Upper lobe of right lung (tissue), 1 donor: Measurements from ENCODE around the gene LRRC3C. TPM values are rescaled to one million over a fixed set of nuclear protein-coding genes. Genes with fewer than 3 reads are reported as not detected.

Source experiments
- ATAC-seq: fragments of 200-7000 bp; cut with Tn5 transposase; one replicate; pipeline ENCODE4 v1.9.1; 2020; ENCODE audit warnings: mild to moderate bottlenecking, moderate library complexity
- DNase-seq: peaks from one replicate; pipeline ENCODE4 v3.0.0-alpha.2; 2020
- H3K27ac ChIP-seq: fragments of 200-600 bp; one replicate; pipeline ENCODE4 v1.8.0; 2022
- H3K27me3 ChIP-seq: fragments of 200-600 bp; one replicate; pipeline ENCODE4 v1.8.0; 2022; ENCODE audit warnings: mild to moderate bottlenecking
- H3K36me3 ChIP-seq: fragments of 200-600 bp; one replicate; pipeline ENCODE4 v1.8.0; 2022
- H3K4me1 ChIP-seq: fragments of 200-600 bp; one replicate; pipeline ENCODE4 v1.8.0; 2022
- H3K4me3 ChIP-seq: fragments of 200-600 bp; one replicate; pipeline ENCODE4 v1.8.0; 2022; ENCODE audit warnings: mild to moderate bottlenecking
- H3K9me3 ChIP-seq: fragments of 200-600 bp; one replicate; pipeline ENCODE4 v1.8.0; 2022
- CTCF ChIP-seq: fragments of 200-600 bp; IDR thresholded peaks from one replicate; pipeline ENCODE4 v1.8.0; 2022; ENCODE audit warnings: antibody characterized with exemption
- intact Hi-C: fragments of 100-400 bp; cut with DNase I; formaldehyde crosslinking; loops from one replicate; pipeline ENCODE4 v1.11.0; 2022
- total RNA-seq: library from RNA; stranded (reverse); fragmentation: NEBNext Ultra II Directional; extraction: Animal tissue kit (Norgen Biotek cat#: 25700); gene quantifications from one replicate; pipeline ENCODE4 v1.2.1, GENCODE V29; 2021
- donor health status: DM: no; HTN: yes; CAD: no; lungs with severe emphysema.

The LRRC3C gene
- total RNA-seq, 1 donor from 2014 or later, result not detected

GRCh38 chr17:39975801-39976200 lies 48.3 kb downstream of the LRRC3C start:
- no peaks in the 10 kb centered on the region for H3K36me3 ChIP-seq
- DNase-seq (no peak), ATAC-seq (no peak)
- H3K4me3 ChIP-seq, result no peak overlapping the region
- H3K4me1 ChIP-seq, result peaks cover 10% of the 10 kb centered on the region
- H3K27me3 ChIP-seq, result no peaks in the 10 kb centered on the region
- no peaks in the 10 kb centered on the region for H3K9me3 ChIP-seq
- TF ChIP-seq CTCF, result no peak
- H3K27ac ChIP-seq, result no peak overlapping the region
- intact Hi-C loops, result no loop called here

GRCh38 chr17:39979016-39979670 lies 51.6 kb downstream of the LRRC3C start:
- Histone ChIP-seq H3K27me3 (no peaks in the 10 kb centered on the region), H3K4me3 (no peak overlapping the region), H3K9me3 (no peaks in the 10 kb centered on the region), H3K36me3 (peaks cover 8% of the 10 kb centered on the region), H3K4me1 (peaks cover 30% of the 10 kb centered on the region), H3K27ac (no peak overlapping the region)
- DNase-seq (no peak), ATAC-seq (no peak)
- TF ChIP-seq CTCF, result no peak
- intact Hi-C loops, result no loop called here

- intact Hi-C loops, result no loop called here
- Histone ChIP-seq H3K36me3 (peaks cover 16% of the 10 kb centered on the region), H3K9me3 (no peaks in the 10 kb centered on the region), H3K27me3 (no peaks in the 10 kb centered on the region), H3K4me1 (peaks cover 30% of the 10 kb centered on the region), H3K27ac (peak overlapping the region; percentile 95), H3K4me3 (peak overlapping the region; percentile 95)
- TF ChIP-seq CTCF, result peak; percentile 7
- DNase-seq (no peak), ATAC-seq (peak; percentile 1)
Observed at GRCh38 chr17:39979893-39980350, 52.4 kb downstream of the LRRC3C start.

GRCh38 chr17:39980351-39981206 lies 53.0 kb downstream of the LRRC3C start, which contains the start of gene PSMD3:
Gene PSMD3 (plus strand): TSS chr17:39980807. CDS start chr17:39980971, 164 bp downstream.
- H3K9me3 ChIP-seq, result no peaks in the 10 kb centered on the region
- H3K36me3 ChIP-seq, result peaks cover 23% of the 10 kb centered on the region
- H3K4me3 ChIP-seq, result peak within 1 kb of the TSS; percentile 95
- H3K4me1 ChIP-seq, result peaks cover 30% of the 10 kb centered on the region
- TF ChIP-seq CTCF, result peak; percentile 73
- intact Hi-C loops, result no loop called here
- no peaks in the 10 kb centered on the region for H3K27me3 ChIP-seq
- H3K27ac ChIP-seq, result peak within 1 kb of the TSS; percentile 95
- ATAC-seq, result peak; percentile 98
- peak; percentile 98 for DNase-seq

- Histone ChIP-seq H3K27ac (peak overlapping the region; percentile 95), H3K27me3 (no peaks in the 10 kb centered on the region), H3K36me3 (peaks cover 30% of the 10 kb centered on the region), H3K9me3 (no peaks in the 10 kb centered on the region), H3K4me3 (peak overlapping the region; percentile 95), H3K4me1 (peaks cover 30% of the 10 kb centered on the region)
- DNase-seq, result no peak
- TF ChIP-seq CTCF, result no peak
- intact Hi-C loops, result no loop called here
- ATAC-seq, result peak; percentile 0
Observed at GRCh38 chr17:39981207-39981741, 53.7 kb downstream of the LRRC3C start.
